ENCODE results near the gene SND1. TPM values are rescaled to one million over a fixed set of nuclear protein-coding genes. Genes with fewer than 3 reads are reported as not detected.

SND1 gene
- total RNA-seq (154 TPM), polyA plus RNA-seq (ENCODE audit: insufficient read depth, low read depth, low replicate concordance) (83.0 TPM)
- long read RNA-seq, donor 1, transcript SND1-201 (24 exons, 3,476 nt), result major isoform, 11 of 28 reads
- long read RNA-seq, donor 1, partial matches to known transcripts, result 13 of 28 reads
- long read RNA-seq, donor 1, other reads (novel, unspliced or antisense), result 0 of 28 reads
- long read RNA-seq, donor 2, transcript SND1-203 (2 exons, 793 nt), result minor isoform, 5 of 35 reads
- long read RNA-seq, donor 2, transcript SND1-201 (24 exons, 3,476 nt), result major isoform, 17 of 35 reads
- long read RNA-seq, donor 2, partial matches to known transcripts, result 8 of 35 reads
- long read RNA-seq, donor 2, other reads (novel, unspliced or antisense), result 5 of 35 reads
- long read RNA-seq, donor 3, transcript SND1-201 (24 exons, 3,476 nt), result major isoform, 6 of 21 reads
- long read RNA-seq, donor 3, partial matches to known transcripts, result 14 of 21 reads
- long read RNA-seq, donor 3, other reads (novel, unspliced or antisense), result 0 of 21 reads
- long read RNA-seq, donor 4, transcript SND1-201 (24 exons, 3,476 nt), result major isoform, 20 of 61 reads
- long read RNA-seq, donor 4, partial matches to known transcripts, result 34 of 61 reads
- long read RNA-seq, donor 4, other reads (novel, unspliced or antisense), result 5 of 61 reads
- long read RNA-seq, donor 5, result 0 reads
- long read RNA-seq, donor 6, partial matches to known transcripts, result 10 of 13 reads
- long read RNA-seq, donor 6, other reads (novel, unspliced or antisense), result 0 of 13 reads
- long read RNA-seq, donor 7, transcript SND1-201 (24 exons, 3,476 nt), result major isoform, 66 of 117 reads
- long read RNA-seq, donor 7, partial matches to known transcripts, result 41 of 117 reads
- long read RNA-seq, donor 7, other reads (novel, unspliced or antisense), result 8 of 117 reads
- long read RNA-seq, donor 8, transcript SND1-203 (2 exons, 793 nt), result major isoform, 8 of 49 reads
- long read RNA-seq, donor 8, transcript SND1-201 (24 exons, 3,476 nt), result minor isoform, 5 of 49 reads
- long read RNA-seq, donor 8, partial matches to known transcripts, result 35 of 49 reads
- long read RNA-seq, donor 8, other reads (novel, unspliced or antisense), result 0 of 49 reads
- long read RNA-seq, donor 9, transcript SND1-201 (24 exons, 3,476 nt), result minor isoform, 6 of 25 reads
- long read RNA-seq, donor 9, transcript SND1-203 (2 exons, 793 nt), result major isoform, 7 of 25 reads
- long read RNA-seq, donor 9, partial matches to known transcripts, result 11 of 25 reads
- long read RNA-seq, donor 9, other reads (novel, unspliced or antisense), result 0 of 25 reads
- long read RNA-seq, donor 10, transcript SND1-201 (24 exons, 3,476 nt), result major isoform, 12 of 33 reads
- long read RNA-seq, donor 10, partial matches to known transcripts, result 18 of 33 reads
- long read RNA-seq, donor 10, other reads (novel, unspliced or antisense), result 0 of 33 reads

DNA sequence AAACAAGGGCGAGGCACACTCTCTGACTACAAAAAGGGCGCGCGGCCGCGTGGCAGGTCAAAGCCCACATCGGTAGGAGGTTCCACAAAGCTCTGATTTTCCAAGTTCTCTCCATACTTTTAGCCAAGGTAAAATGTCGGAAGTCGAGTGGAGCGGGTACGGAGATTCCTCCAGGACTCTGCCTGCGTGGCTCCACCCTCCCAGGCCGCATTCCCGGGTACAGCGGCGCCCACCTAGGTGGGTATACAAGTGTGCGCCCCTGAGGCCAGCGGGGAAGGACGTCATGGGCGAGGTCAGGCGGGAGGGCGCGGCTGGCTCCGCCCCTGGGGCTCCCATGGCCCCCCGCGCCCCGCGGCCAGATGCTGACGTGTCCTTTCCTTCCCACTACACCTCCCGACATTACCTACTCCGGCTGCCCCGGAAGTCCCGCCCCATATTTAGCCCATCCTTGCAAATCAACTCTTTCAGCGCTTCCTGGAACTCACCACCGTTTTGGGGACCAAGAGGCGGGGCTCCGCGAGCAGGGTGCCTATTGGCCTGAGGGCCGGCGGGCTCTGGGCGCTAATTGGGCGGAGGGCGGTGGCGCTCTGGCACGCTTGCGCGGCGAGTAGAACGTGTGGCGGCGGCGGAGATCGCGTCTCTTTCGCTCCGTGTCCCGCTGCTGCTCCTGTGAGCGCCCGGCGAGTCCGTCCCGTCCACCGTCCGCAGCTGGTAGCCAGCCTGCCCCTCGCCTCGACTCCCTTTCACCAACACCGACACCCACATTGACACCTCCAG, at the start of gene SND1:
Gene SND1 (plus strand): TSS at position 639 of the 777 bp plus-strand sequence. CDS start 180 bp downstream, outside the sequence.
- peak within 1 kb of the TSS; percentile 96 to 98 for H3K27ac ChIP-seq (ENCODE audit: low read depth in 2 of 2, low read length in 2 of 2)
- FAIRE-seq (peak; percentile 90), DNase-seq (peak; percentile 99 to 100 (median 100))
- H3K4me1 ChIP-seq (ENCODE audit: control insufficient read depth in 2 of 3, insufficient read depth in 2 of 3, low read depth in 1 of 3, low read length in 3 of 3), result peaks cover 0 to 16% (median 6%) of the 10 kb centered on the region in 3 donors
- TF ChIP-seq, protein P1, sequence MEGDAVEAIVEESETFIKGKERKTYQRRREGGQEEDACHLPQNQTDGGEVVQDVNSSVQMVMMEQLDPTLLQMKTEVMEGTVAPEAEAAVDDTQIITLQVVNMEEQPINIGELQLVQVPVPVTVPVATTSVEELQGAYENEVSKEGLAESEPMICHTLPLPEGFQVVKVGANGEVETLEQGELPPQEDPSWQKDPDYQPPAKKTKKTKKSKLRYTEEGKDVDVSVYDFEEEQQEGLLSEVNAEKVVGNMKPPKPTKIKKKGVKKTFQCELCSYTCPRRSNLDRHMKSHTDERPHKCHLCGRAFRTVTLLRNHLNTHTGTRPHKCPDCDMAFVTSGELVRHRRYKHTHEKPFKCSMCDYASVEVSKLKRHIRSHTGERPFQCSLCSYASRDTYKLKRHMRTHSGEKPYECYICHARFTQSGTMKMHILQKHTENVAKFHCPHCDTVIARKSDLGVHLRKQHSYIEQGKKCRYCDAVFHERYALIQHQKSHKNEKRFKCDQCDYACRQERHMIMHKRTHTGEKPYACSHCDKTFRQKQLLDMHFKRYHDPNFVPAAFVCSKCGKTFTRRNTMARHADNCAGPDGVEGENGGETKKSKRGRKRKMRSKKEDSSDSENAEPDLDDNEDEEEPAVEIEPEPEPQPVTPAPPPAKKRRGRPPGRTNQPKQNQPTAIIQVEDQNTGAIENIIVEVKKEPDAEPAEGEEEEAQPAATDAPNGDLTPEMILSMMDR (IDR thresholded peaks at IDR 0.05; ENCODE audit: borderline replicate concordance, extremely low read depth, insufficient read depth), result no peak
- H3K36me3 ChIP-seq (ENCODE audit: control insufficient read depth in 2 of 3, insufficient read depth in 3 of 3, low read length in 3 of 3), result no peaks in the 10 kb centered on the region
- no peaks in the 10 kb centered on the region for H3K27me3 ChIP-seq (ENCODE audit: control insufficient read depth, insufficient read depth, low read length)
- no peaks in the 10 kb centered on the region for H3K9me3 ChIP-seq (ENCODE audit: control insufficient read depth in 2 of 3, insufficient read depth in 1 of 3, low read length in 3 of 3)
- intact Hi-C loops (cut with DNase I), result no loop called here
- peak within 1 kb of the TSS; percentile 91 to 99 (median 94) for H3K4me3 ChIP-seq (ENCODE audit: low read length in 3 of 3)
- peak within 1 kb of the TSS; percentile 82 to 94 (median 90) for H3K9ac ChIP-seq (ENCODE audit: low read length in 3 of 3)

DNA sequence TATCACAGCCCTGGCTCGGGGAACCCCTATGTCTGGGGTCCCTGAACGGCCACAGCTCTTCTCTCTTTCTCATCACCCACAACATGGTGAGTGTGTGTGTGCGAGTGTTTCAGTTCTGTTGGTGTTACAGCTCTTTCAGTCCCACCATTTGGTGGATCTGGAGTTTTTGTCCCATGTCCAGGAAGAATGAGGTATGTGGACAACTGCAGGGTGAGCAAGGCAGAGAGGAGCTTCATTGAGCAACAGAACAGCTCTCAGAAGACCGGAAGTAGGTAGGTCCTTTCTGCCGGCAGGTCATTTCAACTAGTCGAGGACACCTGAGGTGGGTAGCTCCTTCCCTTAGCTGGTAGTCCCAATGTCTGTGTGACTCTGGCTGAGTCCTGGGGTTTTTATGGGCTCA, 43.5 kb upstream of the SND1 start:
- TF ChIP-seq, protein P1 (IDR thresholded peaks at IDR 0.05; ENCODE audit: borderline replicate concordance, extremely low read depth, insufficient read depth), result no peak
- DNase-seq (no peak), FAIRE-seq (no peak)
- Histone ChIP-seq H3K9me3 (ENCODE audit: control insufficient read depth in 2 of 3, insufficient read depth in 1 of 3, low read length in 3 of 3) (peaks cover 0 to 5% (median 3%) of the 10 kb centered on the region in 3 donors), H3K27ac (ENCODE audit: low read depth in 2 of 2, low read length in 2 of 2) (no peak overlapping the region), H3K4me3 (ENCODE audit: low read length in 3 of 3) (no peak overlapping the region), H3K4me1 (ENCODE audit: control insufficient read depth in 2 of 3, insufficient read depth in 2 of 3, low read depth in 1 of 3, low read length in 3 of 3) (no peaks in the 10 kb centered on the region), H3K9ac (ENCODE audit: low read length in 3 of 3) (no peak overlapping the region), H3K36me3 (ENCODE audit: control insufficient read depth in 2 of 3, insufficient read depth in 3 of 3, low read length in 3 of 3) (no peaks in the 10 kb centered on the region), H3K27me3 (ENCODE audit: control insufficient read depth, insufficient read depth, low read length) (no peaks in the 10 kb centered on the region)
- intact Hi-C loops (cut with DNase I), result no loop called here

DNA sequence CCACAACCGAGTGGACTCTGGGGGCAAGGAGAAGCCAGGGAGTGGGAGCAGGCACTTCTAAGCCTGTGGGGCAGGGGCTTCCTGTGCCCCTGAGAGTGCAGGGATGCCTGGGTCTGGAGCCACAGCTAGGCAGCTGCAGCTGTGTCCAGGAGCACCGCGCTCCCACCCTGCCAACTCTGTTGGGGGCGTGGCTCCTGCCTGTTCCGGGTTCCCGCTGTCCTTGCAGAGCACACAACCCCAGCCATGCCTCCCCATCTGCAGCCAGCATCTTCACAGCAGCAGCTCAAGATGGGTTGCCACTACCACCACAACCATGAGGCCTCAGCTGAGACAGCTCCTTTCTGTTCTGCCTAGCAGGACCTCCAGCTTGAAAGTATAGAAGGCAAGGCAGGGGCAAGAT, 42.7 kb upstream of the SND1 start:
- Histone ChIP-seq H3K27me3 (ENCODE audit: control insufficient read depth, insufficient read depth, low read length) (no peaks in the 10 kb centered on the region), H3K36me3 (ENCODE audit: control insufficient read depth in 2 of 3, insufficient read depth in 3 of 3, low read length in 3 of 3) (no peaks in the 10 kb centered on the region), H3K4me3 (ENCODE audit: low read length in 3 of 3) (no peak overlapping the region), H3K9me3 (ENCODE audit: control insufficient read depth in 2 of 3, insufficient read depth in 1 of 3, low read length in 3 of 3) (peaks cover 0 to 5% (median 3%) of the 10 kb centered on the region in 3 donors), H3K27ac (ENCODE audit: low read depth in 2 of 2, low read length in 2 of 2) (no peak overlapping the region), H3K4me1 (ENCODE audit: control insufficient read depth in 2 of 3, insufficient read depth in 2 of 3, low read depth in 1 of 3, low read length in 3 of 3) (no peaks in the 10 kb centered on the region), H3K9ac (ENCODE audit: low read length in 3 of 3) (no peak overlapping the region)
- TF ChIP-seq, protein P1 (IDR thresholded peaks at IDR 0.05; ENCODE audit: borderline replicate concordance, extremely low read depth, insufficient read depth), result no peak
- FAIRE-seq (no peak), DNase-seq (no peak)
- intact Hi-C loops (cut with DNase I), result no loop called here

All from kidney (tissue), 22 donors.